ENCODE data around the gene EPB41L5. TPM values are rescaled to one million over a fixed set of nuclear protein-coding genes. Genes with fewer than 3 reads are reported as not detected.
A peak's percentile ranks its signal among the peaks of the same experiment; 100 is the strongest.

Gene EPB41L5
- total and polyA plus RNA-seq, 4 donors: 19.7 to 88.4 (median 30.3) TPM

- 97% methylated on average over 2 of the region's 2 CpGs for WGBS
- Histone ChIP-seq H3K36me3 (ENCODE audit: control insufficient read depth in 4 of 4, insufficient read depth in 3 of 4, low read depth in 1 of 4, low read length in 3 of 4) (peaks cover 0 to 51% (median 33%) of the 10 kb centered on the region in 4 donors), H3K27me3 (ENCODE audit: control insufficient read depth in 4 of 4, insufficient read depth in 4 of 4, low read length in 3 of 4) (no peaks in the 10 kb centered on the region), H3K9me3 (ENCODE audit: control insufficient read depth in 4 of 4, low read length in 3 of 4) (peaks cover 0 to 20% (median 4%) of the 10 kb centered on the region in 4 donors), H3K27ac (ENCODE audit: low read depth in 1 of 2, low read length in 2 of 2) (no peak overlapping the region), H3K4me3 (ENCODE audit: low read depth in 1 of 3, low read length in 3 of 3) (no peak overlapping the region), H3K9ac (ENCODE audit: low read depth in 1 of 2, low read length in 2 of 2) (no peak overlapping the region), H3K4me1 (ENCODE audit: control insufficient read depth in 4 of 4, insufficient read depth in 4 of 4, low read length in 3 of 4) (no peaks in the 10 kb centered on the region)
- no peak for DNase-seq (ENCODE audit: low spot score)
- TF ChIP-seq FOXA1 (IDR thresholded peaks at IDR 0.05) (no peak), NR2F2 (IDR thresholded peaks at IDR 0.05) (no peak), ZBTB33 (IDR thresholded peaks at IDR 0.05) (no peak), HNF4G (IDR thresholded peaks at IDR 0.05) (no peak), CTCF (IDR thresholded peaks at IDR 0.05; ENCODE audit: low read depth, low read length, missing input control) (no peak), FOXA2 (IDR thresholded peaks at IDR 0.05) (no peak), RAD21 (IDR thresholded peaks at IDR 0.05) (no peak), GABPA (IDR thresholded peaks at IDR 0.05 in 1 of 2, conservative IDR thresholded peaks at IDR 0.05 in 1 of 2) (no peak), JUND (IDR thresholded peaks at IDR 0.05) (no peak), MAX (IDR thresholded peaks at IDR 0.05) (no peak), TAF1 (conservative IDR thresholded peaks at IDR 0.05) (no peak), HNF4A (conservative IDR thresholded peaks at IDR 0.05) (no peak)
These were observed 136.5 kb downstream of the EPB41L5 start for GRCh38 chr2:120149406-120149805.

- 97% methylated on average over 4 of the region's 4 CpGs for WGBS
- H3K27me3 ChIP-seq (ENCODE audit: control insufficient read depth in 4 of 4, insufficient read depth in 4 of 4, low read length in 3 of 4): no peaks in the 10 kb centered on the region
- peaks cover 0 to 20% (median 4%) of the 10 kb centered on the region in 4 donors for H3K9me3 ChIP-seq (ENCODE audit: control insufficient read depth in 4 of 4, low read length in 3 of 4)
- no peaks in the 10 kb centered on the region for H3K4me1 ChIP-seq (ENCODE audit: control insufficient read depth in 4 of 4, insufficient read depth in 4 of 4, low read length in 3 of 4)
- TF ChIP-seq HNF4G (IDR thresholded peaks at IDR 0.05) (no peak), HNF4A (conservative IDR thresholded peaks at IDR 0.05) (peak; percentile 8 to 21), RXRA (IDR thresholded peaks at IDR 0.05) (peak in 1 of 2 donors; percentile 21), CTCF (IDR thresholded peaks at IDR 0.05; ENCODE audit: low read depth, low read length, missing input control) (no peak), RAD21 (IDR thresholded peaks at IDR 0.05) (no peak), ATF3 (IDR thresholded peaks at IDR 0.05) (no peak), NR2F2 (IDR thresholded peaks at IDR 0.05) (no peak), YY1 (IDR thresholded peaks at IDR 0.05) (no peak), JUND (IDR thresholded peaks at IDR 0.05) (no peak), MAX (IDR thresholded peaks at IDR 0.05) (no peak), REST (IDR thresholded peaks at IDR 0.05) (no peak), FOXA1 (IDR thresholded peaks at IDR 0.05) (no peak), GABPA (IDR thresholded peaks at IDR 0.05 in 1 of 2, conservative IDR thresholded peaks at IDR 0.05 in 1 of 2) (no peak), FOXA2 (IDR thresholded peaks at IDR 0.05) (no peak)
- H3K27ac ChIP-seq (ENCODE audit: low read depth in 1 of 2, low read length in 2 of 2): no peak overlapping the region
- peaks cover 0 to 49% (median 34%) of the 10 kb centered on the region in 4 donors for H3K36me3 ChIP-seq (ENCODE audit: control insufficient read depth in 4 of 4, insufficient read depth in 3 of 4, low read depth in 1 of 4, low read length in 3 of 4)
- DNase-seq (ENCODE audit: low spot score): no peak
- no peak overlapping the region for H3K4me3 ChIP-seq (ENCODE audit: low read depth in 1 of 3, low read length in 3 of 3)
- no peak overlapping the region for H3K9ac ChIP-seq (ENCODE audit: low read depth in 1 of 2, low read length in 2 of 2)
These were observed 137.2 kb downstream of the EPB41L5 start for GRCh38 chr2:120150040-120150482.

All from liver (tissue), 9 donors.